Measurements from ENCODE around the gene KCNJ14. TPM values are rescaled to one million over a fixed set of nuclear protein-coding genes. Genes with fewer than 3 reads are reported as not detected.

The KCNJ14 gene
- total RNA-seq, result 0.86 and 1.6 TPM in 2 replicates
- long read RNA-seq, partial matches to known transcripts, result 0 of 2 reads
- long read RNA-seq, other reads (novel, unspliced or antisense), result 2 of 2 reads

DNA sequence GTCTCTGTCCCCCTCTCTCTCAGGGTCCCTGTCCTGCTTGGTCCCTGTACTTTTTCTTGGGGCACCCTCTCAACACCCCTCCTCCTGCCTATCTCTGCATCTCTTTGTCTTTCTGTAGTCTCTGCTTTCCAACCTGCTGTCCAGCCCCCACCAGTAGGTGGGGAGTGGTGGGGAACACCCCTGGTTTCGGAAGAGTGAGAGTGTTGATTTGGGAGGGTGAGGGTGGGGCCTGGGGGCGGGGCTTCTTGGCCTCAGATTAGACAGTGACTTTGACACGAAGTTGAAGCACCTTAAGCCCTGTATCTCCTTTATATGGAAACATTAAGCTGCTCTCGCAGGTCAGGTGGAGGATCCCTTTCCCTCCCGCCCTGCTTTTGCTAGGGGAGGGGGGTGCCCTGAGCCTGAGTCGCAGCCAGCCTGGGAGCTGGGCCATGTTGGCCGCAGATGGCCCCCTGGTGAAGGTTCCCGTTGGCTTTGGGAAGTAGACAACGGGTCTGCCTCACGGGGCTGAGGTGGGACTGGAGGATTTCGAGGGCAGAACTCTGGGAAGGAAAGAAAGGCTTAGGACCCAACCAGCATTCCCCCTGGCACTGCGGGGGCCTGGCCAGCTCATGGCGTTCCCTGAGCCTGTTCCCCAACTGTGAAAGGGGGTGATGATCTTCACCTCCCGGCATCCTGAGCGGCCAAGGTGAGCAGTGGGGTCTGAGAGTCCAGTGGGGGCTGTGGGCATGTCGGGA is at the start of gene KCNJ14:
Gene KCNJ14, plus strand, starts transcription at position 404 of the 737 bp plus-strand sequence. CDS start 6,151 bp downstream, outside the sequence.
- no peak within 1 kb of the TSS for H3K4me3 Mint-ChIP-seq (ENCODE audit: unreplicated experiment)
- peaks cover 2% of the 10 kb centered on the region for H3K4me1 Mint-ChIP-seq (ENCODE audit: unreplicated experiment)
- H3K36me3 Mint-ChIP-seq (ENCODE audit: unreplicated experiment), result peaks cover 17% of the 10 kb centered on the region
- H3K9me3 Mint-ChIP-seq (ENCODE audit: unreplicated experiment), result no peaks in the 10 kb centered on the region
- no peak for DNase-seq (ENCODE audit: extremely low spot score, unreplicated experiment)
- no peak for TF ChIP-seq CTCF (IDR thresholded peaks at IDR 0.05)
- H3K27ac Mint-ChIP-seq (ENCODE audit: unreplicated experiment), result no peak within 1 kb of the TSS
- no peaks in the 10 kb centered on the region for H3K27me3 Mint-ChIP-seq (ENCODE audit: unreplicated experiment)

DNA sequence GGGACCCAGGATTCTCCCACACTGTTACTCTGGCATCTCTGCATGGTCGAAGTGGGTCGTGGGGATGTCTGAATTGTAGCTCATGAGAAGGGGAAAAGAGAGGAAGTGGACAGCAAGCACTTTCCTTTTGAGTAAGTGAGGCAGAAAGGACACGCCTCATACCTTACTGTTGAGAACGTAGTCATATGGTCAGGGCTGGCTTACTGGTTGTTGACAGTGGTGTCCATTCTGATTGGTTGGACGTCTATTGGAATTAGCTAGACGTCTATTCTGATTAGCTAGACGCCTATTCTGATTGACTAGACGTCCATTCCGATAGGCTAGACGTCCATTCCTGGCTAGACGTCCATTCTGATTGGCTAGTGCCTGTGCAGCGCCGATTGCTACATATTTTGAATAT is 49.5 kb upstream of the KCNJ14 start:
- H3K27me3 Mint-ChIP-seq (ENCODE audit: unreplicated experiment), result peaks cover 2% of the 10 kb centered on the region
- H3K36me3 Mint-ChIP-seq (ENCODE audit: unreplicated experiment), result no peaks in the 10 kb centered on the region
- no peaks in the 10 kb centered on the region for H3K9me3 Mint-ChIP-seq (ENCODE audit: unreplicated experiment)
- peaks cover 3% of the 10 kb centered on the region for H3K4me1 Mint-ChIP-seq (ENCODE audit: unreplicated experiment)
- H3K27ac Mint-ChIP-seq (ENCODE audit: unreplicated experiment), result no peak overlapping the region
- H3K4me3 Mint-ChIP-seq (ENCODE audit: unreplicated experiment), result no peak overlapping the region
- no peak for DNase-seq (ENCODE audit: extremely low spot score, unreplicated experiment)
- TF ChIP-seq CTCF (IDR thresholded peaks at IDR 0.05), result no peak

- H3K4me3 Mint-ChIP-seq (ENCODE audit: unreplicated experiment), result peak overlapping the region; percentile 71
- no peaks in the 10 kb centered on the region for H3K27me3 Mint-ChIP-seq (ENCODE audit: unreplicated experiment)
- H3K4me1 Mint-ChIP-seq (ENCODE audit: unreplicated experiment), result peaks cover 19% of the 10 kb centered on the region
- no peak for DNase-seq (ENCODE audit: extremely low spot score, unreplicated experiment)
- H3K27ac Mint-ChIP-seq (ENCODE audit: unreplicated experiment), result no peak overlapping the region
- H3K9me3 Mint-ChIP-seq (ENCODE audit: unreplicated experiment), result no peaks in the 10 kb centered on the region
- H3K36me3 Mint-ChIP-seq (ENCODE audit: unreplicated experiment), result no peaks in the 10 kb centered on the region
- TF ChIP-seq CTCF (IDR thresholded peaks at IDR 0.05), result no peak
Observed at GRCh38 chr19:48413879-48414587, 41.3 kb upstream of the KCNJ14 start.

GRCh38 chr19:48415395-48415794 is 40.0 kb upstream of the KCNJ14 start:
- Mint-ChIP-seq H3K27ac (ENCODE audit: unreplicated experiment) (no peak overlapping the region), H3K4me1 (ENCODE audit: unreplicated experiment) (peaks cover 21% of the 10 kb centered on the region), H3K36me3 (ENCODE audit: unreplicated experiment) (no peaks in the 10 kb centered on the region), H3K4me3 (ENCODE audit: unreplicated experiment) (no peak overlapping the region), H3K9me3 (ENCODE audit: unreplicated experiment) (no peaks in the 10 kb centered on the region), H3K27me3 (ENCODE audit: unreplicated experiment) (no peaks in the 10 kb centered on the region)
- no peak for DNase-seq (ENCODE audit: extremely low spot score, unreplicated experiment)
- no peak for TF ChIP-seq CTCF (IDR thresholded peaks at IDR 0.05)

DNA sequence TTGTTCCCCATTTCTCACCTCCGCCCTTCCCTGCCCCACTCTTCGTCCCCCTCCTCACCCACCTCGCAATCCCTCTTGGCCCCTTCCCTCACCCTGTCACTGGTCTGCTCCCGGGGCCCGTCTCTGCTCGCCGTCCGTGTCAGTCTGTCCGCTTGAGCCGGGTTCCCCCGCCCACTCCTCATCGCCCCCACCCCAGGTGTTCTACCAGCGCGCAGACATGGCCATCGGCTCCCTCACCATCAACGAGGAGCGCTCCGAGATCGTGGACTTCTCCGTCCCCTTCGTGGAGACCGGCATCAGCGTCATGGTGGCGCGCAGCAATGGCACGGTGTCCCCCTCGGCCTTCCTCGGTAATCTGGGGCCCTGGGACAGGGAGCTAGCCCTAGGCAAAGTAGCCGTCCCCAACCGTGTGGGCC is 39.6 kb upstream of the KCNJ14 start:
- no peak overlapping the region for H3K27ac Mint-ChIP-seq (ENCODE audit: unreplicated experiment)
- no peaks in the 10 kb centered on the region for H3K9me3 Mint-ChIP-seq (ENCODE audit: unreplicated experiment)
- TF ChIP-seq CTCF (IDR thresholded peaks at IDR 0.05), result no peak
- no peak for DNase-seq (ENCODE audit: extremely low spot score, unreplicated experiment)
- H3K36me3 Mint-ChIP-seq (ENCODE audit: unreplicated experiment), result no peaks in the 10 kb centered on the region
- H3K4me3 Mint-ChIP-seq (ENCODE audit: unreplicated experiment), result no peak overlapping the region
- no peaks in the 10 kb centered on the region for H3K27me3 Mint-ChIP-seq (ENCODE audit: unreplicated experiment)
- peaks cover 21% of the 10 kb centered on the region for H3K4me1 Mint-ChIP-seq (ENCODE audit: unreplicated experiment)
